HUES64 (cell line): ENCODE results near the gene SCARF1.

Experiments
- H3K27ac ChIP-seq: 2 replicates; pipeline ENCODE4 v1.7.0; 2013; ENCODE audit warnings: low read depth, low read length, inconsistent platforms
- H3K27me3 ChIP-seq: 2 replicates; pipeline ENCODE4 v1.6.1; 2013; ENCODE audit warnings: mild to moderate bottlenecking, low read length; ENCODE audit not compliant: insufficient read depth
- H3K36me3 ChIP-seq: 2 replicates; pipeline ENCODE4 v1.6.1; 2013; ENCODE audit warnings: mild to moderate bottlenecking, low read length; ENCODE audit not compliant: insufficient read depth
- H3K4me1 ChIP-seq: 2 replicates; pipeline ENCODE4 v1.6.1; 2013; ENCODE audit warnings: mild to moderate bottlenecking, low read length, moderate library complexity; ENCODE audit not compliant: insufficient read depth
- H3K4me3 ChIP-seq: 2 replicates; pipeline ENCODE4 v1.5.1; 2013; ENCODE audit warnings: mild to moderate bottlenecking, low read length, moderate library complexity
- H3K9ac ChIP-seq: 2 replicates; pipeline ENCODE4 v1.6.1; 2013; ENCODE audit warnings: mild to moderate bottlenecking, low read depth, low read length
- H3K9me3 ChIP-seq: 2 replicates; pipeline ENCODE4 v1.6.1; 2013; ENCODE audit warnings: low read depth, low read length; ENCODE audit not compliant: insufficient read depth
- WGBS: fragments of 150-250, 120-280 bp; methylation state at CpG from one replicate; pipeline ENCODE4 v1.1.7; 2013; ENCODE audit warnings: missing lambda C conversion rate; 5-methylcytosine and 5-hydroxymethylcytosine counted together

The SCARF1 gene

GRCh38 chr17:1647802-1648171 is 2.3 kb upstream of the SCARF1 start:
- no peak overlapping the region; the same call in 1 of the 2 replicates for H3K4me3 ChIP-seq
- no peak overlapping the region for H3K27ac ChIP-seq

GRCh38 chr17:1646199-1646875 is 805 bp upstream of the SCARF1 start:
- H3K27me3 ChIP-seq: peaks cover 17% of the 10 kb centered on the region
- H3K4me3 ChIP-seq: no peak overlapping the region
- H3K4me1 ChIP-seq: 0 out of 2 replicates have a peak, but pooled peaks cover 19% of the 10 kb centered on the region
- 83% methylated on average over 13 of the region's 13 CpGs for WGBS
- H3K27ac ChIP-seq: no peak overlapping the region
- H3K36me3 ChIP-seq: peaks cover 13% of the 10 kb centered on the region
- H3K9me3 ChIP-seq: no peaks in the 10 kb centered on the region
- H3K9ac ChIP-seq: no peak overlapping the region

More at GRCh38 chr17:1647802-1648171, 2.3 kb upstream of the SCARF1 start:
- Histone ChIP-seq H3K9ac (no peak overlapping the region), H3K9me3 (no peaks in the 10 kb centered on the region), H3K36me3 (peaks cover 27% of the 10 kb centered on the region), H3K4me1 (0 out of 2 replicates have a peak, but pooled peaks cover 19% of the 10 kb centered on the region), H3K27me3 (peaks cover 17% of the 10 kb centered on the region)
- WGBS: 89% methylated on average over 11 of the region's 11 CpGs

- H3K9me3 ChIP-seq: no peaks in the 10 kb centered on the region
- H3K27me3 ChIP-seq: peaks cover 17% of the 10 kb centered on the region
- H3K9ac ChIP-seq: no peak overlapping the region
- H3K36me3 ChIP-seq: no peaks in the 10 kb centered on the region
- H3K4me3 ChIP-seq: no peak overlapping the region
- no peak overlapping the region for H3K27ac ChIP-seq
- 74% methylated on average over 15 of the region's 15 CpGs for WGBS
- 0 out of 2 replicates have a peak, but pooled peaks cover 19% of the 10 kb centered on the region for H3K4me1 ChIP-seq
Observed at GRCh38 chr17:1644493-1645206, 882 bp downstream of the SCARF1 start.

- Histone ChIP-seq H3K9ac (no peak overlapping the region), H3K4me3 (peak overlapping the region; percentile 61), H3K27me3 (peaks cover 17% of the 10 kb centered on the region), H3K27ac (no peak overlapping the region), H3K36me3 (no peaks in the 10 kb centered on the region), H3K9me3 (no peaks in the 10 kb centered on the region), H3K4me1 (0 out of 2 replicates have a peak, but pooled peaks cover 22% of the 10 kb centered on the region)
- 46% methylated on average over 13 of the region's 13 CpGs for WGBS
Observed at GRCh38 chr17:1643999-1644492, 1.5 kb downstream of the SCARF1 start.

DNA sequence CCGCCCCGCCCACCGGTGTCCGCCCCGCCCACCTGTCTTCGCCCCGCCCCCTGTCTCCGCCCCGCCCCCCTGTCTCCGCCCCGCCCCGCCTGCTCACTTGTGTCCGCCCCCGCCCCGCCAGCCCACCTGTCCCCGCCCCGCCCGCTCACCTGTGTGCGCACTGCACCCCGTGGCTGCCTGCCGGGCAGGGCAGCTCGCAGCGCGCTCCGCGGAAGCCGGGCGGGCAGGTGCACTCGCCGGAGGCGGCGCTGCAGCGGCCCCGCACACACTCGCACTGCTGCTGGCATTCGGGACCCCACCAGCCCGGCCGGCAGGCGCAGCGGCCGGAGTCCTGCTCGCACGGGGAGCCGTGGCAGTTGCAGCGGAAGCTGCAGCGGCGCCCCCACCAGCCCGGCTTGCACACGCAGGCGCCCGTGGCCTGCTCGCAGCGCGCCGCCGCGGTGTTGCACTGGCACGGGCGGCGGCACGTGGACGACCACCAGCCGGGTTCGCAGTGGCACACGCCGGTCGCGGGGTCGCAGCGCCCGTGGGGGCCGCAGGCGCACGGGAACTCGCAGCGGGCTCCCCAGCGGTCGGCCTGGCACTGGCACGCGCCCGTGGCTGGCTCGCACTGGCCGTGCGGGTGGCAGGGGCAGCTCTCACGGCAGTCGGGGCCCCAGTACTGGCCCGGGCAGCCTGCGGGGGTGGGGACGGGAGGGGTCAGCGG is 2.1 kb downstream of the SCARF1 start:
- 3% methylated on average over 78 of the region's 90 CpGs for WGBS
- H3K27ac ChIP-seq: no peak overlapping the region
- H3K4me1 ChIP-seq: 0 out of 2 replicates have a peak, but pooled peaks cover 22% of the 10 kb centered on the region

DNA sequence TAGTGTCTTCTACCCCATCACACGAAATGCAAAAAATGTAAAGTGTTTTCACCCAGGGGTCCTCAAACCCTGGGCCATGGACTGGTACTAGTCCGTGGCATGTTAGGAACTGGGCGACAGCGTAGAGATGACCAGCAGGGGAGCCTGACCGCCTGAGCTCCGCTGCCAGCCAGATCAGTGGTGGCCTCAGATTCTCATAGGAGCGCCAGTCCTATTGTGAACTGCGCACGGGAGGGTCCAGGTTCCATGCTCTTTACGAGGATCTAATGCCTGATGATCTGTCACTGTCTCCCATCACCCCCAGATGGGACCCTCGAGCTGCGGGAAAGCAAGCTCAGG is 4.5 kb downstream of the SCARF1 start:
- Histone ChIP-seq H3K27ac (no peak overlapping the region), H3K4me3 (no peak overlapping the region), H3K4me1 (peaks cover 24% of the 10 kb centered on the region; the same call in 1 of the 2 replicates), H3K9ac (no peak overlapping the region), H3K36me3 (no peaks in the 10 kb centered on the region), H3K27me3 (peaks cover 17% of the 10 kb centered on the region), H3K9me3 (no peaks in the 10 kb centered on the region)
- WGBS: 81% methylated on average over 10 of the region's 12 CpGs

More for the DNA sequence above, 2.1 kb downstream of the SCARF1 start:
- Histone ChIP-seq H3K9me3 (no peaks in the 10 kb centered on the region), H3K36me3 (no peaks in the 10 kb centered on the region), H3K4me3 (peak overlapping the region; percentile 61), H3K27me3 (peaks cover 17% of the 10 kb centered on the region), H3K9ac (peak overlapping the region; percentile 45; the same call in 1 of the 2 replicates)

DNA sequence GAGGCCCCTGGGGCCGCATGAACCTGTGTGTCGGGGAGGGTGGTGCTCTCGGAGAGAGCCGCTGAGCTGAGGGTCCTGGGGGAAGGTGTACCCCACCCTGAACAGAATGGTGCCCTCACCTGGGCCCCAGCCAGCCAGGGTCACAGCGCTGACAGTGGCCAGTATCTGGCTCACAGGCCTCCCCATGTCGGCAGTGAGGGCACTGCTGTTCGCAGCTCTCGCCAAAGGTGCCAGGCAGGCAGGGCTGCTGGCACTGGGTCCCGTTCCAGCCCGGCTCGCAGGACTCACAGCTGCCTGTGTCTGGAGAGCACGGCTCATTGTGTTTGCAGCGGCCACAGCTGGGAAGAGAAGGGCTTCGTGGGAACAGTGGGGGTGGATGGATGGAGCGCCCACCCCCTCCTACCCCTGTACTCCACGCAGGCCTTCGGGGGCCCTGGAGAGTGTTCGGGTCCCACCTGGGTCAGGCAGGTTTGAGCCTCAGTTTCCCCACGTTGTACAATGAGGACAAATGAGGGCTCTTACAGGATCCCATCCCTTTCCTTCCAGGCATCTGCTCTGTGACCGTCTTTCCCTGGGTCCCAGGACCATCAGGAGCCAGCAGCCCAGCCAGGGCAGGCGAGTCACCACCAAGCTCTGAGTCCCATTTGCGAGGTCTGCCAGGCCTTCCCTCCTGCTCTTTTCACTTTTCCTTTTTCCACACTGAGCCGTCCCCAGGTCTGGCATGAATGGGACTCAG is 5.0 kb downstream of the SCARF1 start:
- H3K4me1 ChIP-seq: peaks cover 19% of the 10 kb centered on the region; the same call in 1 of the 2 replicates
- no peak overlapping the region for H3K27ac ChIP-seq
- WGBS: 86% methylated on average over 22 of the region's 23 CpGs

DNA sequence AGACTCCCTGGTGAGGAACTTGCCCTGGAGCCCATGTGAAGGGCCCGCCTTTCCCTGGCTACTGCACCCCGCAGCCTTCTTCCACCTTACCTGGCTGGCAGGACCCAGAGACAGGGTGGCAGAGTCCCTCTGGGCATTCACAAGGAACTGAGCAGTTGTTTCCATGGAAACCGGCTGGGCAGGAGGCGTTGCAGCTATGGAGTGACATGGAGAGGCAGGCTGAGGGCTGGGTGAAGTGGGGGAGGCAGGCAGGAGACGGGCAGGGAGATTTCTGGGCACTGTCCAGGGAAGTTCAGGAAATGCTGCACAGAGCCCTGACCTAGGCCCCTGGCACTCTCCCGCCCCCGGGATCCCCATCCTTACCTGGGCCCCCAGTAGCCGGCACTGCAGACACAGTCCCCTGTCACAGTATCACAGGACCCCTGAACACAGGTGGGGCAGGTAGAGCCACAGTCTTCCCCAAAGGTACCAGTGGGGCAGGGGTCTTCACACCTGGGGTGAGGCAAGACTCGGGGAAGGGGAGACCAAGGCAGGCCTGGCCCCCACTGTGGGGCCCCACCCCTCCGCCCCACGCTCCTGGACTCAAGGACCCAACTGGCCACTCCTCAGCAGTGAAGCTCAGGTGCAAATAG is 5.9 kb downstream of the SCARF1 start:
- 79% methylated on average over 11 of the region's 11 CpGs for WGBS

More for the DNA sequence above, 5.0 kb downstream of the SCARF1 start:
- Histone ChIP-seq H3K9ac (no peak overlapping the region), H3K36me3 (no peaks in the 10 kb centered on the region), H3K4me3 (no peak overlapping the region), H3K9me3 (no peaks in the 10 kb centered on the region), H3K27me3 (peaks cover 17% of the 10 kb centered on the region)

DNA sequence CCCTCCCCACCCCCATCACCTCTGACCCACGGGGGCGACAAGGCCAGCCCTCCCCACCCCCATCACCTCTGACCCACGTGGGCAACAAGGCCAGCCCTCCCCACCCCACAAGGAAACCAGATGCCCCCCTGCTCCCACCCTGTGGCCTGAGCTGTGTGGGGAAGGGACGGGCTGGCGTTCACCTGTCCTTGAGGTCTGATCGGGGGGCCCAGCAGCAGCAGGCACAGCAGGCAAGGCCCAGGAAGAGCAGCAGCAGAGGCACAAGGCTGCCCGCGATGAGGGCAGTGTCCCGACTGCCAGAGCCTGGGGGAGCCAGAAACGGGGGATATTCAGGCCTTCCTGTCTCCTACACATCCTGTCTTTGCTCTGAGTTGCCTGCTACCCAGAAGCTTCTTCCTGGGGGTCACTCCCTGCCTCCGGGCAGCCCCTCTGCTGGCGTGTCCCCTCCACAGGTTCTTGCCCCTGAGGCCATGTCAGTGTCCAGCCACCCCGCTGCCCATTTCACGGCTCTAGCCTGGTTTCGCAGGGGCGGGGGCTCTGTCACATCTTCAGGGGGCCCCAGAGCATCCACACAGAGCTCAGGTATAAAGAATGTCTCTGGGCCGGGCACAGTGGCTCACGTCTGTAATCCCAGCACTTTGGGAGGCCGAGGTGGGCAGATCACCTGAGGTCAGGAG is 6.8 kb downstream of the SCARF1 start:
- Histone ChIP-seq H3K9ac (no peak overlapping the region), H3K9me3 (no peaks in the 10 kb centered on the region), H3K27me3 (peaks cover 3% of the 10 kb centered on the region), H3K36me3 (no peaks in the 10 kb centered on the region), H3K4me1 (peaks cover 9% of the 10 kb centered on the region; the same call in 1 of the 2 replicates), H3K27ac (no peak overlapping the region), H3K4me3 (no peak overlapping the region)
- 83% methylated on average over 17 of the region's 19 CpGs for WGBS

More for the DNA sequence above, 5.9 kb downstream of the SCARF1 start:
- Histone ChIP-seq H3K9ac (no peak overlapping the region), H3K4me3 (no peak overlapping the region), H3K27me3 (peaks cover 12% of the 10 kb centered on the region), H3K9me3 (no peaks in the 10 kb centered on the region), H3K36me3 (no peaks in the 10 kb centered on the region), H3K27ac (no peak overlapping the region), H3K4me1 (peaks cover 13% of the 10 kb centered on the region; the same call in 1 of the 2 replicates)

DNA sequence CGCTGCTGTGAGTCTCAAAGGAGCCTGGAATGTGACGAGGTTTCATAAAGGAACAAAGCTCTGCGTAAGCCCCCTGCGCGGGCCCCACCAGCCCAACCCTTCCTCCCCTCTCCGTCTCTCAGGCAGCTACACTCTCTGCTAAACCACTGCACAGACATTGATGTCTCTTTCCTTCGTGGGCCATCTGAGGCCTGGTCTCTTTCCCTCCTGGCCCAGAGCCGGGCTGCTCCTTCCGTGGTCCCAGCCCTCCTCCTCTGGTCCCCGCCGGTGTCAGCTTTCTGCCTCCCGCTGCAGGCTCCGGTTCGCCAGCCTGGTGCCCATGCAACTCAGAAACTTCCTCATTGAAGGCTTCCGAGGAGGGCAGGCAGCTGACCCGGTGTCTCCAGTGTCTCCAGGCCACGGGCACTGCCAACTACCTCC is 7.4 kb downstream of the SCARF1 start:
- no peaks in the 10 kb centered on the region for H3K9me3 ChIP-seq
- peaks cover 9% of the 10 kb centered on the region; the same call in 1 of the 2 replicates for H3K4me1 ChIP-seq
- no peaks in the 10 kb centered on the region for H3K27me3 ChIP-seq
- H3K27ac ChIP-seq: no peak overlapping the region
- no peak overlapping the region for H3K4me3 ChIP-seq
- peak overlapping the region; percentile 41 for H3K9ac ChIP-seq
- H3K36me3 ChIP-seq: no peaks in the 10 kb centered on the region
- WGBS: 75% methylated on average over 17 of the region's 17 CpGs
